RWPE2 (cell line): ENCODE results near the gene BCKDK.

Source experiments
- ATAC-seq: fragments of 200-7000 bp; cut with Tn5 transposase; 3 replicates; pipeline ENCODE4 v1.9.1; 2021; ENCODE audit warnings: low read depth
- DNase-seq: peaks from one replicate; pipeline ENCODE4 v3.0.0-alpha.2; 2020; ENCODE audit warnings: low spot score
- H3K27ac ChIP-seq: fragments of 450-650 bp; 2 replicates; pipeline ENCODE4 v1.5.1; 2017; ENCODE audit warnings: mild to moderate bottlenecking; ENCODE audit not compliant: poor library complexity, severe bottlenecking
- H3K27me3 ChIP-seq: fragments of 250-450 bp; sonication (Bioruptor Pico); 2 replicates; pipeline ENCODE4 v1.5.1; 2021; ENCODE audit warnings: mild to moderate bottlenecking, moderate library complexity; ENCODE audit not compliant: insufficient read depth, poor library complexity, severe bottlenecking
- H3K36me3 ChIP-seq: fragments of 250-450 bp; sonication (Bioruptor Pico); 2 replicates; pipeline ENCODE4 v1.5.1; 2020; ENCODE audit warnings: low read depth, mild to moderate bottlenecking, moderate library complexity
- H3K4me1 ChIP-seq: fragments of 250-450 bp; sonication (Bioruptor Pico); 2 replicates; pipeline ENCODE4 v1.5.1; 2021; ENCODE audit warnings: mild to moderate bottlenecking, moderate library complexity; ENCODE audit not compliant: insufficient read depth, poor library complexity, severe bottlenecking
- H3K4me3 ChIP-seq: fragments of 250-450 bp; sonication (Bioruptor Pico); 2 replicates; pipeline ENCODE4 v1.5.1; 2021; ENCODE audit warnings: mild to moderate bottlenecking, moderate library complexity; ENCODE audit not compliant: severe bottlenecking
- H3K9me3 ChIP-seq: fragments of 250-450 bp; sonication (Bioruptor Pico); 2 replicates; pipeline ENCODE4 v1.5.1; 2021; ENCODE audit warnings: mild to moderate bottlenecking, moderate library complexity; ENCODE audit not compliant: severe bottlenecking
- TF ChIP-seq, protein P1 (sequence below): fragments of 450-650 bp; IDR thresholded peaks from one replicate; pipeline ENCODE4 v1.5.1; 2017; ENCODE audit warnings: mild to moderate bottlenecking, moderate library complexity; ENCODE audit not compliant: poor library complexity, severe bottlenecking

BCKDK gene

DNA sequence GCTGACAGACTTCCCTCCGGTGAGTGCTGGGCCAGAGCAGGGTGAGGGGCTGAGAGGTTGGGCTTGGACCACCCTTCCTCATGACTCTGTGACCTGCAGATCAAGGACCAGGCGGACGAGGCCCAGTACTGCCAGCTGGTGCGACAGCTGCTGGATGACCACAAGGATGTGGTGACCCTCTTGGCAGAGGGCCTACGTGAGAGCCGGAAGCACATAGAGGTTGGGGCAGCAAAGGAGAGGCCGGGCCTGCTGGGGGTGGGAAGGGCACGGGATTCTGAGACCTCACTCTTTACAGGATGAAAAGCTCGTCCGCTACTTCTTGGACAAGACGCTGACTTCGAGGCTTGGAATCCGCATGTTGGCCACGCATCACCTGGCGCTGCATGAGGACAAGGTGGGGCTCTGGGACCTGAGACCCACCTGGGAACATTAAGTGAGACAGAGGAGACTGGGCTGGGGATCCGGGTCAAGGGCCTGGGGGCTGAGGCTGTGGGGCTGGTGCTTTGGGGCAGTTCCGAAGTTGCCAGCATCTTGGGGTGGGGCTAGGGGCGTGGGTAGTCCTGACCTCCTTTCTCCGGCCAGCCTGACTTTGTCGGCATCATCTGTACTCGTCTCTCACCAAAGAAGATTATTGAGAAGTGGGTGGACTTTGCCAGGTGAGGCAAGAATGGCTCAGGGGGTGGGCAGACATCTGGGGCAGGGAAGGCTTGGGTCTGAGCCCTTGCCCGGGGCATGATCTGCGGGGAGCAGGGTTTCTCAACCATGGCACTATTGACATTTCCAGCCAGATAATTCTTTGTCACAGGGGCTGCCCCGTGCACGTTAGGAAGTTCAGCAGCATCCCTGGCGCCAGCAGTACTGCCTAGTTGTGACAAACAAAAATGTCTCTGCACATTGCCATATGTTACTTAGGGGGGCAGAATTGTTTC is 2.2 kb downstream of the BCKDK start:
- no peaks in the 10 kb centered on the region for H3K9me3 ChIP-seq
- peak; percentile 59 for DNase-seq
- no peaks in the 10 kb centered on the region for H3K27me3 ChIP-seq
- TF ChIP-seq, protein P1, sequence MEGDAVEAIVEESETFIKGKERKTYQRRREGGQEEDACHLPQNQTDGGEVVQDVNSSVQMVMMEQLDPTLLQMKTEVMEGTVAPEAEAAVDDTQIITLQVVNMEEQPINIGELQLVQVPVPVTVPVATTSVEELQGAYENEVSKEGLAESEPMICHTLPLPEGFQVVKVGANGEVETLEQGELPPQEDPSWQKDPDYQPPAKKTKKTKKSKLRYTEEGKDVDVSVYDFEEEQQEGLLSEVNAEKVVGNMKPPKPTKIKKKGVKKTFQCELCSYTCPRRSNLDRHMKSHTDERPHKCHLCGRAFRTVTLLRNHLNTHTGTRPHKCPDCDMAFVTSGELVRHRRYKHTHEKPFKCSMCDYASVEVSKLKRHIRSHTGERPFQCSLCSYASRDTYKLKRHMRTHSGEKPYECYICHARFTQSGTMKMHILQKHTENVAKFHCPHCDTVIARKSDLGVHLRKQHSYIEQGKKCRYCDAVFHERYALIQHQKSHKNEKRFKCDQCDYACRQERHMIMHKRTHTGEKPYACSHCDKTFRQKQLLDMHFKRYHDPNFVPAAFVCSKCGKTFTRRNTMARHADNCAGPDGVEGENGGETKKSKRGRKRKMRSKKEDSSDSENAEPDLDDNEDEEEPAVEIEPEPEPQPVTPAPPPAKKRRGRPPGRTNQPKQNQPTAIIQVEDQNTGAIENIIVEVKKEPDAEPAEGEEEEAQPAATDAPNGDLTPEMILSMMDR: no peak
- H3K4me1 ChIP-seq: no peaks in the 10 kb centered on the region
- no peak overlapping the region for H3K4me3 ChIP-seq
- H3K27ac ChIP-seq: no peak overlapping the region
- ATAC-seq: no peak
- peaks cover 38% of the 10 kb centered on the region for H3K36me3 ChIP-seq

DNA sequence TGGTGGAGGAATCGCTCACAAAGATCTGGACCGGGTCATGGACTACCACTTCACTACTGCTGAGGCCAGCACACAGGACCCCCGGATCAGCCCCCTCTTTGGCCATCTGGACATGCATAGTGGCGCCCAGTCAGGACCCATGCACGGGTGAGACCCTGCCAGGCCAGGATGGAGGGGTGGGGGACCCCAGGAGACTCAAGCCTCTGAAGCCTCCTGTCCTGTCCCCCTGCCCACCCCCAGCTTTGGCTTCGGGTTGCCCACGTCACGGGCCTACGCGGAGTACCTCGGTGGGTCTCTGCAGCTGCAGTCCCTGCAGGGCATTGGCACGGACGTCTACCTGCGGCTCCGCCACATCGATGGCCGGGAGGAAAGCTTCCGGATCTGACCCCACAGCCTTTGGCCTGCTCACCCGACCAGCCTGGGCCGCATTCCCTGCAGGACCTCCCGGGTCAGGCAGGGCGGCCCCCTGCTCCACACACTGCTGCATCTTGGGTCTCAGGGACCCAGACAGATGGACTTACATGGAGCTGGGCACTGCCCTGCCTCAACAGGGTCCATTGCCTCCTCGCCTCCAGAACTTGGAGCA is 3.8 kb downstream of the BCKDK start:
- H3K27ac ChIP-seq: no peak overlapping the region
- no peaks in the 10 kb centered on the region for H3K4me1 ChIP-seq
- H3K27me3 ChIP-seq: no peaks in the 10 kb centered on the region
- H3K9me3 ChIP-seq: no peaks in the 10 kb centered on the region
- TF ChIP-seq, protein P1: no peak
- ATAC-seq (no peak), DNase-seq (peak; percentile 56)
- H3K36me3 ChIP-seq: peaks cover 38% of the 10 kb centered on the region
- H3K4me3 ChIP-seq: no peak overlapping the region

DNA sequence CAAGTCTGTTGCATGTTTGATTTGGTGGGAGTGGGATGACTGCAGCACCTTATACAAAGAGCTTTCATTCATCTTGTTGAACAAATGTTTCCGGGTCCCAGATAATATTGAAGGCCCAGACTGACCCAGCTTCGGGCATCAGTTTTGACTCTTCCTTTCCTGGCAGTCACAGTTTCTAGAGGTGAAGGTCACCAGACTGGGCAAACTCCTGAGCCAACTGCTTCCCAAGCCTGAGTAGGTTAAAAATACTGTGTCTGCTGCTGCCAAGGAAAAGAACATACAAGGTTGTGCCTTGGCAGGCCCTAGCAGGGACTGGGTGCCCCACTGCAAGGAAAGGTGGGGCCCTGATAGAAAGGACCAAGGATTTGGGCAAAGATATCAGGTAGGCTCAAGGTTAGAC is 4.5 kb downstream of the BCKDK start:
- ATAC-seq: no peak
- Histone ChIP-seq H3K27ac (peak overlapping the region; percentile 36), H3K9me3 (no peaks in the 10 kb centered on the region), H3K27me3 (no peaks in the 10 kb centered on the region), H3K4me1 (no peaks in the 10 kb centered on the region), H3K4me3 (no peak overlapping the region), H3K36me3 (peaks cover 38% of the 10 kb centered on the region)
- no peak for DNase-seq
- TF ChIP-seq, protein P1: no peak

DNA sequence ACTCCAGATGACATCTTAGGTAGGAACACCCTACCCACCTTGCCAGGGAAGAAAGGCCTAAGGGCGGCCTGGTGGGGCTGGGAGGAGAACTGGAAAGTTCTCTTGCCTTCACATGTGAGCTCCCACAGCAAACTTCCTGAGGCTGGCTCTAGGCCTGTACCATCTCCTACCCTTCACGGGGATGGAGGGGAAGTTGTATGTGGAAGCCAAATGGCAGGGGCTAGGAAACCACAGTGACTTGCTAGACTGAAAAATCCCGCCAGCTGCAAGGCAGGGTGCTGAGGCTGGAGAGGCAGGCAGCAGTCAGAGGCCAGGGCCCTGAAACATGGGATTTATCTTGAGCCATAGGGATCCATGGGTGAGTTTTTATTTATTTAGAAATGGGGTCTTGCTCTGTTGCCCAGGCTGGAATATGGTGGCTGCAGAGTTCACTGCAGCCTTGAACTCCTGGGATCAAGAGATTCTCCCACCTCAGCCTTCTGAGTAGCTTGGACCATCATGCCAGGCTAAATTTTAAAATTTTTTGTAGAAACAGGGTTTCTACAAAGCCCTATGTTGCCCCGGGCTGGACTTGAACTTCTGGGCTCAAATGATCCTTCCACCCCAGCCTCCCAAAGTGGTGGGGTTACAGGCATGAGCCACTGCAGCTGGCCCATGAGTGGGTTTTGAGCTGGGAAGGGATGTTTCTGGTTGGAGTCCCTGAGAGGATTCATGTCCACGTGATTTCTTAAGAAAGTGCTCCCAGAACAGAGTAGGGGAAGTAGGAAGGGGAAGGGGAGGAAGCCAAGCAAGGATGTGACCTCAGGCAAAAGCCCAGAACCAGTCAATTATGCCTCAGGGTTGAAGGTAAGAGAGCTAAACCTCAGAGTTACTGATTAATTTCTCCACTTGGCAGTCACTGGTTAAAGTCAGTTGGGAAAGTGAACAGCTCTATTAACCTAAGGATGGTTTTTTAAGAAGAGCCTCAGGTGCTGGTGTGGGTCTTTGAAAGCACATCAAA is 5.2 kb downstream of the BCKDK start:
- DNase-seq (no peak), ATAC-seq (no peak)
- no peaks in the 10 kb centered on the region for H3K9me3 ChIP-seq

More for the DNA sequence above, 5.2 kb downstream of the BCKDK start:
- Histone ChIP-seq H3K4me1 (no peaks in the 10 kb centered on the region), H3K27ac (peak overlapping the region; percentile 36), H3K27me3 (no peaks in the 10 kb centered on the region), H3K36me3 (peaks cover 38% of the 10 kb centered on the region), H3K4me3 (no peak overlapping the region)
- TF ChIP-seq, protein P1: no peak
